ENCODE results near the gene UBQLN1. TPM values are rescaled to one million over a fixed set of nuclear protein-coding genes. Genes with fewer than 3 reads are reported as not detected.
"Not testable (repeated sequence)": the region's sequence is repeated elsewhere in the genome, so short reads cannot be mapped to it uniquely, and the experiment has no call there.

The UBQLN1 gene
- total RNA-seq, 4 donors from 2014 or later = 202 to 266 (median 231) TPM

GRCh38 chr9:83706676-83707517 is 861 bp downstream of the UBQLN1 start:
- peak overlapping the region; percentile 96 to 99 (median 98) for H3K27ac ChIP-seq

GRCh38 chr9:83705219-83705651 is 2.5 kb downstream of the UBQLN1 start:
- H3K36me3 ChIP-seq; in situ Hi-C loops (cut with MboI; ENCODE audit: low sequenced_read_pairs in 4 of 4); ATAC-seq; H3K9me3 ChIP-seq; H3K27me3 ChIP-seq: not testable (repeated sequence)
- intact Hi-C loops (cut with DNase I; ENCODE audit: low total_unique reads) = loop anchor here (5.0 kb wide), 1 partner anchor 112 kb away; the partner anchor contains the start of gene GKAP1
- Histone ChIP-seq H3K4me3 (peak overlapping the region; percentile 70 to 92 (median 82)), H3K4me1 (peaks cover 52 to 65% of the 10 kb centered on the region in 2 donors), H3K27ac (peak overlapping the region; percentile 96 to 99 (median 98))
- peak in 1 of 2 donors; percentile 26 for DNase-seq

More at GRCh38 chr9:83706676-83707517, 861 bp downstream of the UBQLN1 start:
- Histone ChIP-seq H3K36me3 (no peaks in the 10 kb centered on the region), H3K27me3 (no peaks in the 10 kb centered on the region), H3K4me1 (peaks cover 35 to 48% of the 10 kb centered on the region in 2 donors), H3K9me3 (no peaks in the 10 kb centered on the region), H3K4me3 (peak overlapping the region; percentile 70 to 92 (median 82))
- peak; percentile 25 to 38 for DNase-seq
- TF ChIP-seq CTCF (IDR thresholded peaks at IDR 0.05 in 4 of 5, conservative IDR thresholded peaks at IDR 0.05 in 1 of 5) (no peak), POLR2A (IDR thresholded peaks at IDR 0.05) (no peak)
- intact Hi-C loops (cut with DNase I; ENCODE audit: low total_unique reads) (loop anchor here (1.0 to 5.0 kb wide), 2 partner anchors 110 to 273 kb away; partner anchors contain the start of genes GKAP1, HNRNPK and RMI1), in situ Hi-C loops (cut with MboI; ENCODE audit: low sequenced_read_pairs in 4 of 4) (no loop called here)
- ATAC-seq = peak; percentile 14 to 17

- in situ Hi-C loops (cut with MboI; ENCODE audit: low sequenced_read_pairs in 4 of 4) (no loop called here), intact Hi-C loops (cut with DNase I; ENCODE audit: low total_unique reads) (no loop called here)
- H3K27ac ChIP-seq = peak overlapping the region; percentile 44 to 73 (median 52)
- DNase-seq (no peak), ATAC-seq (peak; percentile 48 to 67)
- no peaks in the 10 kb centered on the region for H3K27me3 ChIP-seq
- H3K36me3 ChIP-seq = no peaks in the 10 kb centered on the region
- peaks cover 56 to 78% of the 10 kb centered on the region in 2 donors for H3K4me1 ChIP-seq
- H3K9me3 ChIP-seq = no peaks in the 10 kb centered on the region
- TF ChIP-seq POLR2A (IDR thresholded peaks at IDR 0.05) = no peak
- no peak for TF ChIP-seq CTCF (IDR thresholded peaks at IDR 0.05 in 4 of 5, conservative IDR thresholded peaks at IDR 0.05 in 1 of 5)
- H3K4me3 ChIP-seq = peak overlapping the region; percentile 15 to 27 (median 18)
Measured at GRCh38 chr9:83701769-83702168, 6.0 kb downstream of the UBQLN1 start.

GRCh38 chr9:83701286-83701685 is 6.5 kb downstream of the UBQLN1 start:
- no peaks in the 10 kb centered on the region for H3K36me3 ChIP-seq
- DNase-seq (no peak), ATAC-seq (no peak)
- peaks cover 56 to 77% of the 10 kb centered on the region in 2 donors for H3K4me1 ChIP-seq
- peak overlapping the region; percentile 44 to 73 (median 52) for H3K27ac ChIP-seq
- in situ Hi-C loops (cut with MboI; ENCODE audit: low sequenced_read_pairs in 4 of 4) = no loop called here
- H3K9me3 ChIP-seq = no peaks in the 10 kb centered on the region
- no peaks in the 10 kb centered on the region for H3K27me3 ChIP-seq
- TF ChIP-seq POLR2A (IDR thresholded peaks at IDR 0.05) = no peak
- TF ChIP-seq CTCF (IDR thresholded peaks at IDR 0.05 in 4 of 5, conservative IDR thresholded peaks at IDR 0.05 in 1 of 5) = no peak
- intact Hi-C loops (cut with DNase I; ENCODE audit: low total_unique reads) = no loop called here
- peak overlapping the region; percentile 15 to 27 (median 18) for H3K4me3 ChIP-seq

GRCh38 chr9:83699615-83700014 is 8.1 kb downstream of the UBQLN1 start:
- no peaks in the 10 kb centered on the region for H3K36me3 ChIP-seq
- no peak for TF ChIP-seq CTCF (IDR thresholded peaks at IDR 0.05 in 4 of 5, conservative IDR thresholded peaks at IDR 0.05 in 1 of 5)
- peak overlapping the region in 1 of 4 donors; percentile 60 for H3K27ac ChIP-seq
- no peak for ATAC-seq
- in situ Hi-C loops (cut with MboI; ENCODE audit: low sequenced_read_pairs in 4 of 4) (no loop called here), intact Hi-C loops (cut with DNase I; ENCODE audit: low total_unique reads) (no loop called here)
- no peaks in the 10 kb centered on the region for H3K27me3 ChIP-seq
- no peaks in the 10 kb centered on the region for H3K9me3 ChIP-seq
- peaks cover 61 to 62% of the 10 kb centered on the region in 2 donors for H3K4me1 ChIP-seq
- H3K4me3 ChIP-seq = no peak overlapping the region
- no peak for DNase-seq

Data from gastrocnemius medialis (tissue), 4 donors.